Placental epithelial cell (primary cell): ENCODE measurements around the gene TPRA1. TPM values are rescaled to one million over a fixed set of nuclear protein-coding genes. Genes with fewer than 3 reads are reported as not detected.
A peak's percentile ranks its signal among the peaks of the same experiment; 100 is the strongest.

ENCODE experiments used
- small RNA-seq: library from RNA; depleted of rRNA; stranded (forward); fragments of <200 nt; gene quantifications from one replicate; pipeline ENCODE3, GENCODE V24; 2012
- total RNA-seq: library from RNA; depleted of rRNA; stranded (reverse); fragments of >200 nt; gene quantifications from 2 replicates; pipeline ENCODE4 v1.2.3, GENCODE V29; 2012

The TPRA1 gene
- 72.6 and 93.9 TPM in 2 replicates for total RNA-seq

DNA sequence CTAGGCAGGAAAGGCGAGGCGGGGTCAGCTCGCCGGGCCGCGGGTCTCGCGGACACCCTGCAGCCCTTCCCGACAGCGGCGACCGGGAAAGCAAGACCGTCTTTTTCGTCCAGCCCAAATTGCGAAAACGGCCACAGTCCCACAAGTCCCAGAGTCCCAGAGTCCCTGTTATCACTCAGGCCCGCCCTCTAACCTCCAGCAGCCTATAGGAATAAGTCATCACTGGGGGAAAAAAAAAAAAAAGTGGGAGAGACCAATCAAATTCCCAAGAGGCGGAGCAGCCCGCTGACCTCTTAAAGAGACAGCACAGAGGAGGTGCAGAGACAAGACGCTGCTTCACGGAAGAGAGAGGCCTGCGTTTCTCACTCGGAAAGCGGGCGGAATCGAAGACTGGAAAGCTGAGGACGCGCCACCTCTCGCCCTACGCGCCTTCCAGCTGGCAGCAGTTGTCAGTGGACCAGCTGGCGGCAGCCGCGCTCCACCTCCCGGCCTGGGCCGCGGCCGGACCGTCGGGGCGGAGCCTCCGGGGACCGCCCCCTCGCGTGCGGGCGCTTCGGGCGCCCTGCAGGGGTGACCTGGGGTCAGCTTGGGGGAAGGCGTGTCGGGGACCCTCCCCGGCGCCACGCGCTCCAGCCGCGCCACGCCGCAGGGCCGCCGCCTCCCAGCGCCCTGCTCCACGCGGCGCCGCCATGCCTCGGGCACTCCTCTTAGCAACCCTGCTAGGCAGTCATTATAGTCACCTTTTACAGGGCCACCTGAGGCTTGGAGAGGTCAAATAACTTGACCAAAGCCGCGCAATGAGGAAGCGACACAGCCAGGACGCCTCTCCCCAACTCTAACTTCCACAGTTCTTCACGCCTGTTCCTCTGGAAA, at the start of gene TPRA1:
TPRA1 (minus strand) TSS at position 141 of the 873 bp plus-strand sequence. CDS start 10,587 bp downstream, outside the sequence.

DNA sequence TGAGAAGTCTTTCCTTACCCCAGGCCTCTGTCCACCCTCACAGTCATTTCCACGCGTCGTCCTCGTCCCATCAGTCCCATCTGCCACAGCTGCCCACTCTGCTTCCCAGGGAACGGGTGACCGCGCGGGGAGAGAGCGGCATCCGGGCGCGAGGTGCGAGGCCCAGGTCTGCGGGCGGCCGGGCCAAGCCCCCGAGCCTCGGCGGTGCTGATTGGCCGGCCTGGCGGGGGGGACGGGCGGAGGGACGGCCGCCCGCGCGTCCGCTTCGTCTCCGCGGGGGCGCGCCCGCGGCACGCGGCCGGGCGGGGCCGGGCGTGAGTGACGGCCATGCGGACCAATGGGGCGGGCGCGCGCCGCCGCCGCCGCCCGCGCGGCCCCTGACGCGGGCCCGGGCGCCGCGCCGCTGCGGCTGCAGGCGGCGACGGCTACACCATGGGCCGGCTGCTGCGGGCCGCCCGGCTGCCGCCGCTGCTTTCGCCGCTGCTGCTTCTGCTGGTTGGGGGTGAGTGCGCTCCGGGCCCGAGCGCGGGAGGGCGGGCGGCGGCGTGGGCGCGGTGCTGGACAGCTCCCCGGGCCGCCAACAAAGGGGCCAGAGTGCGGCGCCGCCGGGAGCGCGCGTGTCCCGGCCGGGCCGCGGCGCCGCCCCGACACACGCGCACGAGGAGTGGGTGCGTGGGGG, 38.4 kb upstream of the TPRA1 start, which contains the start of gene PODXL2:
PODXL2 (plus strand) TSS at position 398 of the 679 bp plus-strand sequence; CDS start at position 433, 35 bp downstream.

Small RNAs within 50 kb of the gene (small RNA-seq; reads per million reads assigned to genes)
- gene AC084035.1 (not detected), gene MIR6825 (not detected), gene MIR7976 (2.2 reads per million, percentile 80 among the genes with 10 or more reads in this experiment)

Other genes with a start within 250 kb of the TPRA1 start
- 29.6 and 47.5 TPM in 2 replicates for gene MCM2, start 7.7 kb upstream of the TPRA1 start, total RNA-seq
- gene PODXL2, start 38.5 kb upstream of the TPRA1 start, total RNA-seq, result 0.39 and 0.76 TPM in 2 replicates
- 11.7 and 12.2 TPM in 2 replicates for gene ABTB1, start 82.2 kb upstream of the TPRA1 start, total RNA-seq
- gene MGLL, start 231.8 kb upstream of the TPRA1 start, total RNA-seq, result 16.9 and 23.2 TPM in 2 replicates